Stimulated activated naive CD4-positive, alpha-beta T cell (primary cell): ENCODE measurements around the gene ALCAM.

Experiments
- DNase-seq, 6 experiments: peaks; one replicate each; lab custom pipeline; 2025; lab: John Stamatoyannopoulos, UW

ALCAM gene

DNA sequence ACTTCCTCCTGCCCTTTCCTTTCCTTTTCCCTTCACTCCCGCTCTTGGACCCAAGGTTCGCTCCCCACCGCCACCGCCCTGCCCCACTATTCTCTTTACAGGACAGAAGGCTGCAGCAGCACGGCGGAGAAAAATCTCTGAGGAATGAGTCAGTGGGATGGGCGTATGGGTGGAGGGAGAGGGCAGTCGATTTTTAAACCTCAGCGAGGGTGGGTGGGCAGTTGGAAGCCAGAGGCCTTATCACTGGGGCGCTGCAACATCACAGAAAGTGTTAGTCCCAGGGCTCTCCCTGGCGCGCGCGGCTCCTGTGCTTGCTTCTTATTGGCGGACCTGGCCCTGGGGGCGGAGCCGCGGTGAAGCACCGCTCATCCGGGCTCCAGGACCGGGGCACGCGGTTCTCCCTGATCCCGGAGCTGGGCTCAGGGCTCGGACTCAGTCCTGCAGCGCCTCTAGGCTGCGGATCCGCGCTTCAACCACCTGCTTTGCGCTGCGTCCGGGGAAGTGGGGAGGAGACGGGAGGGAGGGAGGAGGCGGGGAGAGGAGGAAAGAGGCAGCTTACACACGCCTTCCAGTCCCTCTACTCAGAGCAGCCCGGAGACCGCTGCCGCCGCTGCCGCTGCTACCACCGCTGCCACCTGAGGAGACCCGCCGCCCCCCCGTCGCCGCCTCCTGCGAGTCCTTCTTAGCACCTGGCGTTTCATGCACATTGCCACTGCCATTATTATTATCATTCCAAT lies at the start of gene ALCAM:
TSS of gene ALCAM (plus strand) at position 584 of the 737 bp plus-strand sequence.
- DNase-seq = peak; percentile 54 to 79 (median 70)

GRCh38 chr3:105317841-105318240 lies 48.9 kb upstream of the ALCAM start:
- DNase-seq = no peak

- no peak for DNase-seq
These were observed 44.0 kb upstream of the ALCAM start for GRCh38 chr3:105322570-105323273.

DNA sequence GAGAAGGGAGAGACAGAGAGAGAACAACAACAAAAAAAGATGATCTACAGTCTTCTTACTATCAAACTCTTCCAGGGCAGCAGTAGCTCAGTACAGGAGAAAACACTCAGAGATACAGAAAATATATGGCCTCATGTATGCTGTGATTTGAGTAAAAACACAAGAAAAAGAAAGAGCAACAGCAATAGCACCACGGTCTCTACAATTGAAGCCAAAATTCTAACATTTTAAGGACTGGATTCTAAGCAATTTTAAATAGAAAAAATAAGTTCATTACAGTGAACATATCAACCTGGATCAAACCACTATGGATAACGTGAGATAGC lies 43.5 kb upstream of the ALCAM start:
- DNase-seq = no peak

DNA sequence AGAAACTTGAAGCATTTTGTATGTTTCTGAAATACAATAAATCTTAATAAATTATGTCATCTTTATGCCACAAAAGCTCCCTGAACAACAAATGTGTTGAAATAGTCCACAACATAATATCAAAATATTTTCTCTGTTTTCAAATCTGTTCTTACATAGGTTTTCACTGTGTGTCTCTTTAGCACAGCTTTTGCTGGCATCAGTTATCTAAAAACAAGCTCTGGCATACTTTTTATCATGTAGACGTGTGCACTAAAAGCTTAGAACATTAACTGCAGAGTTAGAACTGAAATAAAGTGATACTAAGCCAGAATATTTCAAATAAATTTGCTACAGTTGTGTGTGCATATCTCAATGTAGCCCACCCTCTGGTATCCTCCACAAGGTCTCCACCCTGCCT lies 41.8 kb upstream of the ALCAM start:
- no peak for DNase-seq

DNA sequence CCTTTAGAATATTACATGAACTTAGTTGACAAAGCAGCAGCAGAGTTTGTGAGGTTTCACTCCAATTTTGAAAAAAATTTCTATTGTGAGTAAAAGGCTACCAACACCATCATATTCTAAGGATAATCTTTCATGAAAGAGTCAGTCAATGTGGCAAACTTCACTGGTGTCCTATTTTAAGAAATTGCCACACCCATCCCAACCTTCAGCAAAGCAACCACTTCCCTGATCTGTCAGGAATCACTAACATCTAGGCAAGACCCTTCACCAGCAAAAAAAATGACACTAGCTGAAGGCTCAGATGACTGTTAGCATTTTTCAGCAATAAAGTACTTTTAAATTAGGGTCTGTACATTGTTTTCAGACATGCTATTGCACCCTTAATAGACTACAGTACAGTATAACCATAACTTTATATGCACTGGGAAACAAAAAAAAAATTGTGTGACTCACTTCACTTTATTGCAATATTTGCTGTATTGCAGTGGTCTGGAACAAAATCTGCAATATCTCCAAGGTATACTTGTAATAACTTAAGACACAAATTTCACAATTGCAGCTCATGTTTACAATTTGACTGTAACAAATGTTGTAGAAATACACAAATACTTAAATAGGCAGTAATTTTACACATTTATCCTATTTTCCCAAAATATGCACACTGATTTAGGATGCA lies 38.9 kb upstream of the ALCAM start:
- no peak for DNase-seq

- no peak for DNase-seq
These were observed 38.4 kb upstream of the ALCAM start for GRCh38 chr3:105328338-105328730.

GRCh38 chr3:105332961-105333360 lies 33.7 kb upstream of the ALCAM start:
- no peak for DNase-seq

DNA sequence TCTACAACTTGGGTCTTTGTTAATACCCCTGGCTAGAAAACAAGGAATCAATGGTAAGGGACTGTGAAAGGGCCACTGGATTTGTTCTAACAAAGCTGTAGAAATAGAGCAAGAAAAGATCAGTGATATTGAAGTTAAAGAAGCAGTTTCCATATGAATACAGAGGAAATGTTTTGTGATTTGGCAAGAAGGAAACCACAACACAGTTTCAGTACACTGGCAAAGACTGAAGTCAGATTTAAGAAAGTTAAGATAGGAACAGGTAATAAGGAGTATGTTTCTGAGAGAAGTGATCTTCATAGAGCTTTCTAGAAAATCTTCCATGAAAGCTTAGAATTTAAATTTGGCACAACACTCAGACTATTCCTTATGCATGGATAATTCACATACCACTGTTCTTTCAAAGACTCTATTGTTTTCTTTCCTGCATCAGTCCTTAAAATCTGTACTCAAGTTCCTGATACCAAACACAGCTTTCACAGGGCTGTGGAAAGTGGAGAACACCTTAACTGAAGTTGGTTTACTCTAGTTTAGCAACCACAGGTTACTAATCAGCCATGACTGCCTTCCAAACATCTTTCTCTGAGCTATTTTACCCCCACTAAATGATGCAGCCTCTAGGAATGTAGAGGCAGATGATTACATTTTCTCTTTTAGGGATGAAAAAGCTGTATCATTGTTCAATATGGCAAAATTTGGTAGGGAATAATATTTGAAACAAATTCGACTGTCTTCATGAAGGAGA lies 32.4 kb upstream of the ALCAM start:
- DNase-seq = no peak

DNA sequence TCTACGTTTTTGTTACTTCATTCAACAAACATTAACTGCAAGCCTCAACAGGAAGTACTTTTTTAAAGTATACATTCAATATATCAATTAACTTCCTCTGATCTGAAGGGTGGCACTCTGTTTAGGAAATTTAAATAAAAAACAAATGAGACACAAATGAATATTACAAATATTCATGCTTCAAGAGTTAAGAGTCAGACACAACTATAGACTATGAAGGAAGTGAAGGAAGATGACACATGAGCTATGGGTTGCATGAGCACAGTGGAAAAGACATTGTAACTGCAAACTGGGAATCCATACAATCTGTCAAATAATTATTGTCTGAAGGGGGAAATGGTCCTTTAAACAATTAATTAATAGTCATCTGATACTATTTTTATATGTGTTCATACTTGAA lies 26.8 kb upstream of the ALCAM start:
- no peak for DNase-seq

- DNase-seq = no peak
These were observed 22.7 kb upstream of the ALCAM start for GRCh38 chr3:105343991-105344390.

GRCh38 chr3:105345156-105345555 lies 21.6 kb upstream of the ALCAM start:
- no peak for DNase-seq

DNA sequence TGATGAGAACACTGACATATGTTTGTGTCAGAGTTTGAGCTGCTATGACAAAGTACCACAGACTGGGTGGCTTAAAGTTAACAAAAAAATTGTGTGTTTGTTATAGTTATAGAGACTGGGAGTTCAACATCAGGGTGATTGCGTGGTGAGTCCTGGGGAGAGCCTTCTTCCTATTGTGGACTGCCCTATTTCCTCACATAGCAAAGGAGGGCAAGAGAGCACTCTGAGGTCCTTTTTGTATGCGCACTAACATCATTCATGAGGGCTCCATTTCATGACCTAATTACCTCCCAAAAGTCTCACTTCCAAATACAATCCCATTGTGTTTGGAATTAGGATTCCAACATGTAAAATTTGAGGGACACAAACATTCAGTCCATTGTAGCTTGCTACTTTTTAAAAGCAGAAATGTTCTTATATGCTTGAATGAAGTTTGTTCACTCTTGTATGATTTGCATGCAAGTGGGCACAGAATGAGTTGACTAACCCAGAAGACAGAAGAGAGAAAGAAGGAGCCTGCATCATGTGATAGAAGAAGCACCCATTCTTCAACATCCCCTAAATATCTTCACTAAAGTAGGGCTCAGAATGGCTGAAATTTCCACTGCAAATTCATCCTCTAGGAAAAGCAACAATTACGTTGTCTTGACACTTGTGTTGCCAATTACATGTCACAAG lies 18.9 kb upstream of the ALCAM start:
- no peak for DNase-seq

DNA sequence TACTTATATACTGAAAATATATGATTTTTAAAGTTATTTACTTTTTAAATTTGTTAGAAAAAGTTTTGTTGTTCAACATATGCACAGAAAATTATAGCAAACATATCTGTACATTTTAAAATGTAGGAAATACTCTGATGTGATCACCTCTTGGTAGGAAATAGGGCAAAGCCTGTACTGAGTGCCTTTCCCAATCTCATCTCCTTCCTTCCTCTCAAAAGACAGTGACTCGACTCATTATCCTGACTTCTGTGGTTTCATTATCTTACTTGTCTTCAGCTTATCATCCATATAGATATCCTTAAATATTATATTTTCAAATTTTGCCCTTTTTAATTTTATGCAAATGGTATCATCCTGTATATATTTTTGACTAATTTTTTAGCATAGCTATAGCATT lies 18.4 kb upstream of the ALCAM start:
- DNase-seq = no peak

DNA sequence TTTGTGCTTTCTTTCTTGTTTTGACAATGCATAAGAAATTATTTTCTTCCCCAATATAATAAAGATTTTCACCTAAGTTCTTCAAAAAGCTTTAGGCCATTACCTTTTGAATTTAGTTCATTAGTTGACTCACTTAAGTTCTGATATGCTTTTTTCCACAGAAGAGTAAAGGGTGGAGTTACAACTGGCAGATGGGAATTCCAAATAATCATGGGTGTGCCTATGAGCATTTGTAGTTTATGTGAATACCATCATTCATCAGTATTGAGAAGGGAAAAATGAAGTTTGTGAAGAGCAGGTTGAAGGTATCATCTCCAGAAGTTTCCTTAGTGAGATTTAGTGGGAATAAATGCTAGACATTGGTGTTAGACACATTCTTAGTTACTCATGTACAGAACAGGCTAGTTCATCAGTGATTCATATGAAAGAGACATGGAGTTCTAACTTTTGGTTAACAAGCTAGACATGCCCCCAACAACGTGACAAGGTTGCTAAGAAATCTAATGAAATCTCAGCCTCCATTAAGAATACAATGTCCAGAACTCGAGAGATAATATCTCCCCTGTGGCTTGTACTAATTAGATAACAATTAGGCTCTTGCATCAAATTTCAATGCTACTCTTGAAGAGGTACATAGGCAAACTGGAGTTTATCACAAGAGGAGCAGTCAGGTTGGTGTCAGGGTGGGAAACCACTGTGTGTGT lies 16.9 kb upstream of the ALCAM start:
- DNase-seq = no peak

DNA sequence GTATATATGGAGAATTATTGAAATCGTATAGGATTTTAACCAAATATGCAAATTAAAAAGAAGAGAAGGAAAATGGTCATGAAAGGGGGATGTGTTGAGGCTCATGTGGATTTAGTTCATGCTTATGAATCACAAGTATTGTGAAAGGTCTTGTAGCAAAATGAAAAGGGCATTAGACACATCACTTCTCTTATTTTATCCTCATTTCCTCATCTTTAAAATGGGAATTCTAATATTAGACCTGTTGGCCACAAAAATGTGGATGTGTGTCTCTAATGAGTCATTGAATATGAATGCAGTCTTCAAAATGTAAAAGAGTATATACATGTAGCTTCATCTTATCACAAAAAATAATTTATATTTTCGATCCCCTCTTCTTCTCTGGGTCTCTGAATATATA lies 14.9 kb upstream of the ALCAM start:
- DNase-seq = no peak

- DNase-seq = no peak
These were observed 13.7 kb upstream of the ALCAM start for GRCh38 chr3:105352976-105353375.

DNA sequence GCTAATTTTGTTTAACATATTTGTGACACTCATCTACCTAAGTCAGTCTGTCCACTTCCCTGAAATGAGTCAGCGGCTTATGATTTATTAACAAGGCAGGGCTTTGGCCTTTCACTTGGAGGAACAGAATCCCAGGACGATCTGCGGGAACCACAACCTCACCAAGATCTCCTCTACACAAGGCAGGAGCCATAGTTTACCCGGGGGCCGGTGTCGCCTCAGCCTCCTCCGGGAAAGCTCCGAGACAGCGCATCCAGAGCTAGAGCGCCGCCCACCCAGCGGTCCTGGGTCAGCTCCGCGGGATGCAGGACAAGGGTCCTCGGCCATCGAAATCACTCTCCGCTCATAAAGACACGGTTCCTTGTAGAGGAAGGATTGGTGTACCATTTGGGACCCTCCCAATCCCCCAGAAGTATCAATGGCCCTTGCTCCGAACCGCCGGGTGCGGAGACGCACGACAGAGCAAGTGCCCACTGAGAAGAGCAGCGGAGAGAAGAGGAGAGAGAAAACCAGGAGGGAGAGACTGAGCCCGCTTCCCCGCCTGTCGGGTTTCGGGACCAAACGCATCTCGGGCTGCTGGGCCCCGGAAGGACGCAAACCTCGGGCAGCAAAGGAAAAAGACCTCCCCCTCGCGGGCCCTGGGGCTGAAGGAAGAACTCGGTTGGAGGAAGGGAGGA lies 13.1 kb upstream of the ALCAM start:
- DNase-seq = no peak

DNA sequence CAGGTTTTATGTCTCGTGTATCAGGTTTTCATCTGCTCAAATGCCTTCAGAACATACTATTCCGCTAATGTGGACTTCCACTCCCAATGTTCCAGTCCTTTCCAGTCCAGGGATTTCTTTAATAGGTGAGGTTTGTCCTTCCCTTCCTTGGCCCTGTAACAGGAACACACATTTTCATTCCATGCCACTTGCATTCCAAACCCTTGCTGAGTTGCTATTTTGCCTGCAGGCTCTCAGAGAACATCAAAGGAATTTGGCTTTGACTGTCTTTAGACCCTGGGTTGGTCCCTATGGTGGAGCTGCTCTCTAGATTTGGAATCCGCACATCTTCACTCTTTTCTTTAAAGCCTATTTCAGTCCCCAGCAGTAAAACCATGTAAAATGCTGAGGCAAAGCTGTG lies 12.3 kb upstream of the ALCAM start:
- DNase-seq = no peak

DNA sequence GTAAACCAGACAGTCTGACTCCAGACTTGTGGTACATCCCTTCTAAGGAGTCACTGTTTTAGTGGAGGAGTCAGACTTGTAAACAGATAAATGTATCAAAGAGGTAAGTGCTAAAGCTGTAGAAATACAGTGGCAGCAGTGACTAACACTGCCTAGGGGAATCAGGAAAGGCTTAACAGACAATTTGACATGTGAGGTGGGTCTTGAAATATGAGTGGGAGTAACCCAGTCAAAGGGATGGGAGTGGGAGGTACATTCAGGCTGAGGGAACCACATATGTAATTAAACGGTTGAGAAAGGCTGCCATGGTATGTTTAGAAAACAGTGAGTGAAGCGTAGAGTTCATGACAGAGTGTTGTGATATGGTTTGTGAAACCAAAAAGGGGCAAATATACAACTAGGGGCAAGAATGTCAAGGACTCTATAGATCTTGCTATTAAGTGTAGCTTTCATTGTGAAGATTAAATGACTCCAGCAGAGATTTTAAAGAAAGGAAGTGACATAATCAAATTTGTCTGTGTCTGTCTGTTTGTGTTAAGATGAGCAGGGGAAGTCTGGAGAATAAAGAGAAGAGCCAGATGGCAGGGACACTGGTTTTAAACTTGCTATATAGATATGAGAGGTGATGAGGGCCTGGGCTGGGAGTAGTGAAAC lies 11.2 kb upstream of the ALCAM start:
- no peak for DNase-seq
